ENCODE measurements around the gene P2RY14. TPM values are rescaled to one million over a fixed set of nuclear protein-coding genes. Genes with fewer than 3 reads are reported as not detected.

Gene P2RY14
- total RNA-seq, 1 donor: not detected

GRCh38 chr3:151204530-151205402, 73.6 kb downstream of the P2RY14 start:
- TF ChIP-seq CTCF (IDR thresholded peaks at IDR 0.05; ENCODE audit: insufficient read depth, low read length): no peak
- no peak for DNase-seq (ENCODE audit: low read depth)
- no peak overlapping the region for H3K4me3 ChIP-seq (ENCODE audit: low read depth, low read length)

GRCh38 chr3:151203051-151203420, 75.3 kb downstream of the P2RY14 start, which contains the start of gene GPR171:
Gene GPR171 (minus strand): TSS chr3:151203216. CDS start chr3:151199386, 3,830 bp downstream.
- no peak for DNase-seq (ENCODE audit: low read depth)
- H3K4me3 ChIP-seq (ENCODE audit: low read depth, low read length): no peak within 1 kb of the TSS
- TF ChIP-seq CTCF (IDR thresholded peaks at IDR 0.05; ENCODE audit: insufficient read depth, low read length): no peak

GRCh38 chr3:151201051-151201730, 77.2 kb downstream of the P2RY14 start:
- DNase-seq (ENCODE audit: low read depth): no peak
- no peak for TF ChIP-seq CTCF (IDR thresholded peaks at IDR 0.05; ENCODE audit: insufficient read depth, low read length)
- H3K4me3 ChIP-seq (ENCODE audit: low read depth, low read length): no peak overlapping the region

- no peak for DNase-seq (ENCODE audit: low read depth)
- H3K4me3 ChIP-seq (ENCODE audit: low read depth, low read length): no peak overlapping the region
- TF ChIP-seq CTCF (IDR thresholded peaks at IDR 0.05; ENCODE audit: insufficient read depth, low read length): no peak
Measured at GRCh38 chr3:151200586-151200985, 77.8 kb downstream of the P2RY14 start.

GRCh38 chr3:151199554-151200438, 78.5 kb downstream of the P2RY14 start:
- no peak for TF ChIP-seq CTCF (IDR thresholded peaks at IDR 0.05; ENCODE audit: insufficient read depth, low read length)
- no peak overlapping the region for H3K4me3 ChIP-seq (ENCODE audit: low read depth, low read length)
- DNase-seq (ENCODE audit: low read depth): no peak

- TF ChIP-seq CTCF (IDR thresholded peaks at IDR 0.05; ENCODE audit: insufficient read depth, low read length): no peak
Measured at GRCh38 chr3:151198849-151199248, 79.5 kb downstream of the P2RY14 start.

More at GRCh38 chr3:151198849-151199248, 79.5 kb downstream of the P2RY14 start:
- H3K4me3 ChIP-seq (ENCODE audit: low read depth, low read length): no peak overlapping the region
- DNase-seq (ENCODE audit: low read depth): no peak
